ENCODE results near the gene CSK.

CSK gene

GRCh38 chr15:74788042-74788682, 6.3 kb downstream of the CSK start:
- DNase-seq: no peak

DNA sequence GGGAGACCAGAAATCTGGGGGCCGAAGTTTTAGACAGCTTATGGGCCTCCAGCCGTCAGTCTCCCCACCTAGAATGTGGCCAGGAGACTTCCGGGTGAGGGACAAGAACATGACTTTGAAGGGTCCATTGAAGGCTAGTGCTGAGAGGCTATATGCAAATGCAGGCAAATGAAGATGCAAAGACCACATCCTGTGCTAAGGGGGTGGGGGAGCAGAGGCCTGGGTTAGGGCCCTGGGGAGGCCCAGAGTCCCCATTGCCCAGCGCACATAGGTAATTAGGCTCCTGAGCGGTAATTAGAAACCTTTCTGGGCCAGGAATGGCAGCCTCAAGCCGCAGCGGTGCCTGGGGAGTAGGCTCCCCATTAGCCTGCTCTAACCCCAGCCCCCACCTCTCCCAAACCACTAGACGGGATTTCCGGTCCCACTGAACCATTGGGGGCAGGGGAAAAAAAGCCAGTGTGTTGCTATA, 6.8 kb downstream of the CSK start:
- DNase-seq: no peak

GRCh38 chr15:74789171-74789631, 7.3 kb downstream of the CSK start:
- DNase-seq: no peak

- no peak for DNase-seq
Observed at GRCh38 chr15:74789741-74790079, 7.8 kb downstream of the CSK start.

- peak; percentile 75 for DNase-seq
Observed at GRCh38 chr15:74790080-74790916, 8.4 kb downstream of the CSK start.

GRCh38 chr15:74791007-74791406, 9.1 kb downstream of the CSK start:
- no peak for DNase-seq

DNA sequence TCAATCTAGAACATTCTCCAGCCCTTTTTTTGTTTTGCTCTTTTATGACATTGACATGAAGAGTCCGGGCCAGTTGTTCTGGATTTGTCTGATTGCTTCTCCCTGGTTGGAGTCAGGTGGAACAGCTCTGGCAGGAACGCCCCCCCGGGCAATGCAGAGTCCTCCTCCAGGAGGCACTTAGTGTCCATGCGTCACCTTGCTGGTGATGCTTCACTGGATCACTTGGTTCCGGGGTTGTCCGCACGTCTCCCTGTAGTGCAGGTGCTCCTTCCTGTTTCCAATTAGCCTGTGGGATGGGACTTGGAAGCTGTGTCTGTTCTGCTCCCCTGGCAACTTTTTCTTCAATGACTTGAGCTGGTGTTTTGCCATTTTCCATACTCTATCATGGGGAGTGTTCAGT, 9.8 kb downstream of the CSK start:
- DNase-seq: no peak

DNA sequence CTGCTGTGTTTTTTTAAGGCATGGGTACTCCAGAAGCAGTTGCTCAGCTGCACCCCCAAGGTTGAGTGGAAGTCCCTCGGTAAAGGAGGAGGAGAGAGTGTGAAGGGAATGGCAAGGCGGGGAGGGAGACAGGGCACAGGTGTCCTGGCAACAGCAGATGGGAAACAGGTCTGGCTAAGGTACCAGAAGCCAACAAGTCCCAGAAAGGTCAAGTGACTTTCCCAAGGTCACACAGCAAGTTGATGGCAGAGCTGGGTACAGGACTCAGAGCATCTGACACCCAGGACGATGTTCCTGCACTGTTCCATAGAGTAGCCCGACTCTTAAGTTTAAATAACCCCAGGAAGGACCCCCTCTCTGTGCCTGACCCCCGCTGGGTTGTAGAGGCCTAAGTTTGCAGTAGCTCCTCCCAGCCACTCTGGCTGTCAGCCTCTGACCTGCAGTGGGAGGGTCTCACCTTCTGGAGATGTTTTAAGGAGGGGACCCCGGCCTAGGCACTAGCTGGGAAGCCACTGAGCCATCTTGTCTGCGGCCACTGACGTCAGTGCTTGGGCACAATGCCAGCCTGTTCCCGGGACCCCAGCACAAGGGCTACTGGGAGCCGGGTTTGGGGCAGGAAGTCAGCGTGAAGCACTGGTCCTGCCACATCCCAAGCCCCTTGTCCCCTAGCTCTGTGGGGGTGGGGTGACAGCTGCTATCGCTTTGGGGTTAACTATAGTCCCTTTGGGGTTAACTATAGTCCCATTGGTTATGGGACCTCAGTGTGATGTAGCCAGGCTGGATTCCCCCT, 10.5 kb downstream of the CSK start:
- no peak for DNase-seq

DNA sequence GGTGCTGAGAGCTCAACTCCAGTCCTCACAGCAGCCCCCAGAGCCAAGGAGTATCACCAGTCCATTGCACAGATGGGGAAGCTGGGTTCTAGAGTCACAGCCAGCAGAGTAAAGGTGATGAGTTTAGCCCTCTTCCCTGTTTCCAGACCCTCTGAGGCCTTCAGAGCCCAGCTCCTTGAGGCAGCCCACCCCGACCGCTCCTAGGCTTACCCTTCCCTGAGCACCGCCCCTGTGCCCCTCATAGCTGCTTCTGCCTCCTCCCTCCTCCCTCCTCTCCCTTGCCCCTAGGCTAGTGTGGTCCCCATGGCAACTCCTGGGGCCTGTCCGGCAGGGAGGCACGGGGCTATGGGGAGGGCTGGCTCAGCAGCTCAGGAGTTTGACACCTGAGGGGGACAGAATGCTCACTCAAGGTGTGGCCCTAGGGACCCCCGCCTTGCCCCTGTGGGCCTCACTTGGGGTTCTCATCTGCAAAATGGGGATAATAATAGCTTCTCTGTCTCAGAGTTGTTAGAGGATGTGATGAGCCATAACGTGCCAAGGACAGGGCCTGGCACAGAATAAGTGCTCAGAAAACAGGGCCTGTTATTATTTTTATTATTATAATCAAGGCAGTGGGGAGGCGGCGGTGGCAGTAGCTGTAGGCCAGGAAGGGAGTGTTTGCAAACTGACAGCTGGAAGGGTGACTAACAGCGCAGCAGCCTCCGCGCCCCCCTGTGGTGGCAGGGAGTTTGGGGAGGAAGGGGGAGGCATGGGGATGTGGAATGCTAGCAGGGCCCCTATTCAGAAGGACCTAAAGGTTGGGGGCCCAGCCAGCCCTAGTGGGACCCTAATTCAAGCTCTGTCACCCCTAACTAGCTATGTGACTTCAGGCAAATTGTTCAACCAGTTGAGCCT, 11.5 kb downstream of the CSK start:
- no peak for DNase-seq

DNA sequence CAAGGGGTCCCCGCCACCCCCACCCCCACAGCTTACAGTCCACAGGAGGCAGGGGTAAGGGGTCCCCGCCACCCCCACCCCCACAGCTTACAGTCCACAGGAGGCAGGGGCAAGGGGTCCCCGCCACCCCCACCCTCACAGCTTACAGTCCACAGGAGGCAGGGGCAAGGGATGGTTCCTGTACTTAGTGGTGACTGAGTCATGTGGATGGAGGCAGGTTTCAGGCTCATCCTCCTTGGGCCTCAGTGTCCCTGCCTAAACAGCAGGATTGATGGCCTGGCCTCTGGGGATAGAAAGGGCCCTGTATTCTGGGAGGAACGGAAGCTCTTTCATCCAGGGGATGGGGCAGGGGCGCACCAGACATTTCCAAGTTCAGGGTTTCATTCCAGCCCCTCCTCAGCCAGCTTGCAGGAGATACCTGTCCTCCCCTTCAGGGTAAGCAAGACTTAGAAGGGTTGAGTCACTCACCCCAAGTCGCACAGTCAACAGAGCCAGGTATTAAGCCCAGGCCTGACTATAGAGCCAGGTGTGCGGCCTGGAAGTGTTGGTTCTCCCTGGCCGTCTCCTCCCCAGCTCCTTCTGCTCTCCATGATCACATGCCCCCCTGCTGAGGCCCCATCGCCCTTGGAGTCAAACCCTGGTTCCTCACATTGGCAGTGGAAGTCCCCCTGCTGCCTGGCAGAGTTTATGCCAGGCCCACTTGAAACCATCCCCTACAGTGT, 12.5 kb downstream of the CSK start:
- DNase-seq: no peak

DNA sequence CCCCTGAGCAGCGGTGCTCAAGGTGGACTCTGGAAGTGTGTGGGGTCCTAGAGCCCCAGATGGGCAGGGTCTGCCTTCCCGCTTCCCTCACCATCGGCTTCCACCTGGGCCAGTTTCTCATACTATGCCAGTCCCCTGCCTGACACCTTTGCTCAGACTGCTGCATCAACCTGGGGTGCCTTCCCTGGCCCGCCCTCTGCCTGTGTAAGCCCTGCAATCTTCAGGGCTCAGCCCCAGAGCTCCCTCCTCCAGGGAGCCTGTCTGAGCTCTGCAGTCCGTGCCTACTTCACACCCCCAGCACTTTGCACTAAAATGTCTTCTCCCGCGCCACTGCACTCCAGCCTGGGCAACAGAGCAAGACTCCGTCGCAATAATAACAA, 13.1 kb downstream of the CSK start:
- DNase-seq: no peak

GRCh38 chr15:74795966-74796625, 14.2 kb downstream of the CSK start:
- no peak for DNase-seq

DNA sequence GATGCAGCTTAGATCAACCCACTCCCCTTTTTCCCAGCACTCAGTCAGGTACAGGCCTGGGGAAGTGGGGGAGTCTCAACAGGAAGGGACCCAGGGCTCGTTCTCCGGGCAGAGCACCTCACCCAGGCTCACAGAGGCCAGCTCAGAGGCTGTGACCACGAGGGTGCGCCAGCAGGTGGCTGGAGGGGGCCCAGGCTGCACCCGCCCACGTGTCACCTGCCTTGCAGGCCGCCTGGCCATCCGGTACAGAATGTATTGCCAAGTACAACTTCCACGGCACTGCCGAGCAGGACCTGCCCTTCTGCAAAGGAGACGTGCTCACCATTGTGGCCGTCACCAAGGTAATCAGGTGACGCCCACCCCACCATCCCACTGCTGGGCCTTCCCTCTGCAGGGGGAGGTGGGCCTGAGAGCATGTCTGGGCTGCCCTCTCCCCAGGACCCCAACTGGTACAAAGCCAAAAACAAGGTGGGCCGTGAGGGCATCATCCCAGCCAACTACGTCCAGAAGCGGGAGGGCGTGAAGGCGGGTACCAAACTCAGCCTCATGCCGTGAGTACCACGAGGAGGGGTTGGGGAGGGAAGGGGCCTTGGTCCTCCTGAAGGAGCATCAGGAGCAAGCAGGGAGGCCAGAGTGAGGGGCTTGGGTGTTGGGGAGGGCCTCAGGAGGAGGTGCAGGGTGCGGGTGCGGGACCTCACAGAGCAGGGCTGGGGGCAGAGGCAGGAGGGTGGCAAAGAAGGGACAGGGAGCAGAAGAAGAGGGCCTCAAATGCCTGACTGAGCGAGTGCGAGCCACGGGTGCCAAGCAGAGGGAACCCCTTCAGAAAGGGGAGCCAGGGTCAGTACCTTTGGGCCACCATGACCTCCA, 16.7 kb downstream of the CSK start:
- DNase-seq: no peak

- no peak for DNase-seq
Observed at GRCh38 chr15:74799255-74799855, 17.5 kb downstream of the CSK start.

DNA sequence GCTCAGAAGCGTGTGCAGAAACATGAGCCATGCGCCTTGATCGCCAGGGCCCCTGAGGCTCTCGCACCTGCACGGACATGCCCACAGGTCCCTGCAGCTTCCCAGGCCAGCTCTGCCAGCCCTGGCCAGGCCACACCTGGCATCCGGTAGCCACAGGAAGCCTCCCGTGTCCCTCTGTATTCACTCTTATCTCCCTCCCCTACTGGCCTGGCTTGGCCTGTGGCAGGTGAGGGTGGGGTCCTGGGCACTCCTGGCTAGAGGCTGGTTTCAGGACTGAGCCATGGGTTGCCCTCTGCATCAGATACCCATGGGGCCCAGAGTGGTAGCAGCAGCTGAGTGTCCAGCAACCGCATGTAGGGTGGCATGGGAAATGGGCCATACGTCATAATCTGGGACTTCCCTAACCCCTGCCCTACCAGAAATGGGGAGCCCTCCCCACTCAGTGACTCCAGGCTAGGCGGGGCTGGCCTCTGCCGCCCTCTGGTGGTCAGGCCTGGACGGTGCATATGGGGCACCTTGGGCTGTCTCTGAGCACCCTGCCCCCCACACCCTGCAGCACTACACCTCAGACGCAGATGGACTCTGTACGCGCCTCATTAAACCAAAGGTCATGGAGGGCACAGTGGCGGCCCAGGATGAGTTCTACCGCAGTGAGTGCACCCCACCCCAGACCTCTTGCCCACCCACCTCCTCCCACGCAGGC, 18.1 kb downstream of the CSK start:
- peak; percentile 68 for DNase-seq

DNA sequence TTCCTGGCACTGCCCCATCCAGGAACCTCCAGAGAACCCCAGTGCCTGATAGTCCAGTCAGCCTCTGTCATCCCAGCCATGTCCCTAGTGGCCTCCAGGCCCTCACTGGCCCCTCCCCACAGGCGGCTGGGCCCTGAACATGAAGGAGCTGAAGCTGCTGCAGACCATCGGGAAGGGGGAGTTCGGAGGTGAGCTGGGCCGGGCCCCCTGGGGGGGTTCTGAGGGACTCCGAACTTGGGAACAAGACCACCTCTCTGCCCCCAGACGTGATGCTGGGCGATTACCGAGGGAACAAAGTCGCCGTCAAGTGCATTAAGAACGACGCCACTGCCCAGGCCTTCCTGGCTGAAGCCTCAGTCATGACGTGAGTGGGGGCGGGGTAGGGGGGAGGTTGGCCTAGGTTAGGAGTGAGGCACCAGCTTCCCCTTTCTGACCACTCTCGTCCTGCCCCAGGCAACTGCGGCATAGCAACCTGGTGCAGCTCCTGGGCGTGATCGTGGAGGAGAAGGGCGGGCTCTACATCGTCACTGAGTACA, 18.7 kb downstream of the CSK start:
- no peak for DNase-seq

DNA sequence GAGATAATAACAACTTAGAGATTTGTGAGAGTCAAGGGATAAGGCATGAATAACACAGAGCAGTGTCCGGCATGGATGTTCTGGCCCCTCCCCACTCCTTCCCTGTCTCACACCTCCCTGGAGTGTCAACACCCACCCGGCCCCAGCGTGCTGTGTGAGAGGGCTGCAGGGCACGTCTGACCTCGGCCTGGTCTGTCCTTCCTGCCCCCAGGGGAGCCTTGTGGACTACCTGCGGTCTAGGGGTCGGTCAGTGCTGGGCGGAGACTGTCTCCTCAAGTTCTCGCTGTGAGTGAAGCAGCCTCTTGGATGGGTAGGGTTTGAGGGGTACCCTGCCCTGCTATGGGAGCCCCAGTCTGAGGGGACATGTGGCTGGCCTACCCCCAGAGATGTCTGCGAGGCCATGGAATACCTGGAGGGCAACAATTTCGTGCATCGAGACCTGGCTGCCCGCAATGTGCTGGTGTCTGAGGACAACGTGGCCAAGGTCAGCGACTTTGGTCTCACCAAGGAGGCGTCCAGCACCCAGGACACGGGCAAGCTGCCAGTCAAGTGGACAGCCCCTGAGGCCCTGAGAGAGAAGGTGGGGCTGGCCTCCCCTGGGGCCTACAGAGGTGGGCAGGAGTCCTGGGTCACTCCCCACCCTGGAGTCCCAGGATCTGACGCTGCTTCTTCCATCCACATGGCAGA, 19.6 kb downstream of the CSK start:
- DNase-seq: no peak

GRCh38 chr15:74802290-74802689, 20.4 kb downstream of the CSK start:
- no peak for DNase-seq

All from midbrain (tissue), 1 donor.